Thyroid gland (tissue), 4 donors: ENCODE data around the gene TEDC1. TPM values are rescaled to one million over a fixed set of nuclear protein-coding genes. Genes with fewer than 3 reads are reported as not detected.

Experiments used
- DNase-seq, 2 donors: peaks; one replicate each; pipeline ENCODE4 v3.0.0-alpha.2; 2019
- H3K27ac ChIP-seq, 3 donors: fragments of 200-600 bp; sonication (generic); 1 replicate in 2 of 3; 2 replicates in 1 of 3; pipeline ENCODE4 v1.5.1; 2016 to 2019; ENCODE audit warnings: mild to moderate bottlenecking in 1 of 3, moderate library complexity in 1 of 3
- H3K27me3 ChIP-seq: fragments of 200-600 bp; sonication (generic); one replicate; pipeline ENCODE4 v1.5.1; 2019
- H3K36me3 ChIP-seq, 2 donors: fragments of 200-600 bp; sonication (generic); one replicate each; pipeline ENCODE4 v1.5.1; 2016 to 2019
- H3K4me1 ChIP-seq, 2 donors: fragments of 200-600 bp; sonication (generic); one replicate each; pipeline ENCODE4 v1.5.1; 2017 to 2019
- H3K4me3 ChIP-seq, 3 donors: fragments of 200-600 bp; sonication (generic); replicated peaks in 1 of 3; 1 replicate in 2 of 3; 2 replicates in 1 of 3; pipeline ENCODE4 v1.5.1; 2016; ENCODE audit warnings: mild to moderate bottlenecking in 1 of 3
- H3K9me3 ChIP-seq: fragments of 200-600 bp; sonication (generic); one replicate; pipeline ENCODE4 v1.5.1; 2017
- POLR2A ChIP-seq, 2 donors: fragments of 450-650 bp; IDR thresholded peaks; one replicate each; pipeline ENCODE4 v1.6.1; 2017; ENCODE audit warnings: antibody characterized with exemption in 2 of 2, mild to moderate bottlenecking in 2 of 2, moderate library complexity in 1 of 2
- WGBS, 2 donors: methylation state at CpG; one replicate each; pipeline ENCODE4 v1.1.5; 2017; 5-methylcytosine and 5-hydroxymethylcytosine counted together
- intact Hi-C: fragments of 100-400 bp; cut with DNase I; formaldehyde crosslinking; loops from one replicate; pipeline ENCODE4 v1.15.1; 2023
- total RNA-seq, 4 donors: library from RNA; depleted of rRNA; stranded (reverse); fragments of >200 nt; gene quantifications; one replicate each; pipeline ENCODE4 v1.2.3, GENCODE V29; 2016
- TF ChIP-seq, protein P1 (sequence below), 6 experiments: fragments of 200-600 bp in 3 of 6; fragments of 450-650 bp in 3 of 6; sonication (generic) in 3 of 6; IDR thresholded peaks; one replicate each; pipeline ENCODE4 v1.5.1; 2016 to 2019; ENCODE audit warnings: antibody characterized with exemption in 6 of 6, mild to moderate bottlenecking in 2 of 6, inconsistent platforms in 1 of 6, moderate library complexity in 1 of 6

The TEDC1 gene
- total RNA-seq, 4 donors from 2014 or later, result 3.4 to 13.9 (median 8.5) TPM

DNA sequence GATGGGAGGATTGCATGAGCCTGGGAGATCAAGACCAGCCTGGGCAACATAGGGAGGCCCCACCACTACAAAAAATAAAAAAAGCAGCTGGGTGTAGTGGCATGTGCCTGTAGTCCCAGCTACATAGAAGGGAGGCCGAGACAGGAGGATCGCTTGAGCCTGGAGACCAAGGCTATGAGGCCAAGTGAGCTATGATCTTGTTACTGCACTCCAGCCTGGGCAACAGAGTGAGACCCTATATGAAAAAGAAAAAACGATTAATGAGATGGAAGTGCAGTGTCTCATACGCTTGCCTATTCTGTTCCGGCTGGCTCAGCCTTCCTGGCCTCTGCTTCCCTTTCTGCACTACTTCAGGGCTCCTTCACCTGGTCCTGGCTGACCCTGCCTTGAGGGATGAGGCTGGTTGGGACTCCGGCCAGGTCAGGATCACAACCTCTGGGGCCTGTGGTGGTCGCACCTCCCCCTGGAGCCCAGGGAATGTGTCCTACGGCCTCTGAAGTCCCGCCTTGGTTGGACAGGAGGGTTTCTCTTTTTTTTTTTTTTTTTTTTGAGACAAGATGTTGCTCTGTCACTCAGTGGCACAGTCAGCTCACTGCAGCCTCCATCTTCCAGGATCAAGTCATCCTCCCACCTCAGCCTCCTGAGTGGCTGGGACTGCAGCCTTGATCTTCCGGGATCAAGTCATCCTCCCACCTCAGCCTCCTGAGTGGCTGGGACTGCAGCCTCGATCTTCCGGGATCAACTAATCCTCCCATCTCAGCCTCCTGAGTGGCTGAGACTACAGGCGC is 10.7 kb downstream of the TEDC1 start:
- Histone ChIP-seq H3K27me3 (no peaks in the 10 kb centered on the region), H3K27ac (no peak overlapping the region), H3K9me3 (no peaks in the 10 kb centered on the region), H3K36me3 (no peaks in the 10 kb centered on the region), H3K4me3 (no peak overlapping the region), H3K4me1 (no peaks in the 10 kb centered on the region)
- intact Hi-C loops, result no loop called here
- no peak for TF ChIP-seq POLR2A (IDR thresholded peaks at IDR 0.05)
- TF ChIP-seq, protein P1, sequence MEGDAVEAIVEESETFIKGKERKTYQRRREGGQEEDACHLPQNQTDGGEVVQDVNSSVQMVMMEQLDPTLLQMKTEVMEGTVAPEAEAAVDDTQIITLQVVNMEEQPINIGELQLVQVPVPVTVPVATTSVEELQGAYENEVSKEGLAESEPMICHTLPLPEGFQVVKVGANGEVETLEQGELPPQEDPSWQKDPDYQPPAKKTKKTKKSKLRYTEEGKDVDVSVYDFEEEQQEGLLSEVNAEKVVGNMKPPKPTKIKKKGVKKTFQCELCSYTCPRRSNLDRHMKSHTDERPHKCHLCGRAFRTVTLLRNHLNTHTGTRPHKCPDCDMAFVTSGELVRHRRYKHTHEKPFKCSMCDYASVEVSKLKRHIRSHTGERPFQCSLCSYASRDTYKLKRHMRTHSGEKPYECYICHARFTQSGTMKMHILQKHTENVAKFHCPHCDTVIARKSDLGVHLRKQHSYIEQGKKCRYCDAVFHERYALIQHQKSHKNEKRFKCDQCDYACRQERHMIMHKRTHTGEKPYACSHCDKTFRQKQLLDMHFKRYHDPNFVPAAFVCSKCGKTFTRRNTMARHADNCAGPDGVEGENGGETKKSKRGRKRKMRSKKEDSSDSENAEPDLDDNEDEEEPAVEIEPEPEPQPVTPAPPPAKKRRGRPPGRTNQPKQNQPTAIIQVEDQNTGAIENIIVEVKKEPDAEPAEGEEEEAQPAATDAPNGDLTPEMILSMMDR (IDR thresholded peaks at IDR 0.05), result no peak
- WGBS, 2 donors, result 85 to 87% methylated on average over 13 of the region's 13 CpGs
- DNase-seq, result no peak

DNA sequence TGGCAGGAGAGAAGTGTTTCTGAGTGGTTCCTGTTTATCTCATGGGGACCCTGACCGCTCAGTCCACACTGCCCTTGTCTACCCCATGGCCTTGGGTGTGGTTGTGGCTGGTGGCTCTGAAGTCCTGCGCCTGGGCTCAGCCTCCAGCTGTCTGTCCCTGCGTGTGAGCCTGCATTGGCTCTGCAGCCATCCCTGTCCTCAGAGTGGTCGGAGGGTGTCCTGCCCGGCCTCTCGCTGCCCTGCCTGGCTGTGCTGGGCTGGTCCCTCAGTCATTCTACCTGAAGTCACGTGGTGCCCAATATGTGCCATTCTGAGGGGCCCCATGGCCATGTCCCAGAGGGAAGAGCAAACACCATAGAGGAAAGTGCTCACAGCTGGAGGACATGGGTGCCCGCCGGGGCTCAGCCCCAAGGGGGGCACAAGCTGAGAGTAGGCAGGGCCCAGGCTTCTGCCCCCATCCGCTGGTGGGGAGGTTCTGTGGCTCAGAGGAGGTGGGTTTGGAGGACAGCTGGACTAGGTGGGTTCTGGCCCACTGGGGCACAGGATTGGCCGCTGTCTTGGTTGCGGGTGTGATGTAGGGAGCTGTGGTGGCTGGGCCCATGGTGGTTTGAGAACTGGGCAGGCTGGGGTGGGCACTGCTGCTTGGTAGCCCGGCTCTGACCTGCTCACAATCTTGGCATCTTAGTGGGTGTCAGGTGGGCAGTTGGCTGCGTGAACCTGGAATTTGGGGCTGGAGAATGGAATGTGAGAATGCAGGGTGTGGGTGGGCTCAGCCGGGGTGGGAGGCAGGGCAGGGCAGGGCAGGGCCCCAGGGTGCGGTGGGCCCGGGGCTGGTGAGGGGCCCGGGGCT is 11.6 kb downstream of the TEDC1 start:
- no peak overlapping the region for H3K4me3 ChIP-seq
- H3K36me3 ChIP-seq, result no peaks in the 10 kb centered on the region
- TF ChIP-seq POLR2A (IDR thresholded peaks at IDR 0.05), result no peak
- TF ChIP-seq, protein P1 (IDR thresholded peaks at IDR 0.05), result no peak
- WGBS, 2 donors, result 81 to 90% methylated on average over 12 to 14 of the region's 18 CpGs
- no peaks in the 10 kb centered on the region for H3K9me3 ChIP-seq
- no peaks in the 10 kb centered on the region for H3K4me1 ChIP-seq
- intact Hi-C loops, result no loop called here
- no peak for DNase-seq
- no peaks in the 10 kb centered on the region for H3K27me3 ChIP-seq
- H3K27ac ChIP-seq, result no peak overlapping the region

DNA sequence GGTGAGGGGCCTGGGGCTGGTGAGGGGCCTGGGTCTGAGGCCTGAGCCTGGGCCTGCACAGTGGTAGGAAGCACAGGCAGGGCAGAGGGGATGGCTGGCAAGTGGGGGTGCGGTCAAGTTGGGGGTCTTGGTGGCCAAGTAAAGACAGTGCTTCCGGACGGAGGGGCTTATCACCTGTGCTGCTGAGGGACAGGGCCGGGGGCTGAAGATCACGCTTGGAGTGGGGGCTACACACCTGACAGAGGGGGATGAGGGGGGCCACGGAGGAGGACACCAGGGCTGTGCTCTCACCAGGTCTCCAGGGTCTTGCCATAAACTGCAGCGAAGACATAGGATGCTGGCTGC is 12.2 kb downstream of the TEDC1 start:
- no peaks in the 10 kb centered on the region for H3K36me3 ChIP-seq
- H3K9me3 ChIP-seq, result no peaks in the 10 kb centered on the region
- no peaks in the 10 kb centered on the region for H3K27me3 ChIP-seq
- H3K4me3 ChIP-seq, result no peak overlapping the region
- DNase-seq, result no peak
- H3K4me1 ChIP-seq, result no peaks in the 10 kb centered on the region
- TF ChIP-seq POLR2A (IDR thresholded peaks at IDR 0.05), result no peak
- TF ChIP-seq, protein P1 (IDR thresholded peaks at IDR 0.05), result no peak
- intact Hi-C loops, result no loop called here
- no peak overlapping the region for H3K27ac ChIP-seq
- WGBS, 2 donors, result 91 to 95% methylated on average over 7 of the region's 7 CpGs

DNA sequence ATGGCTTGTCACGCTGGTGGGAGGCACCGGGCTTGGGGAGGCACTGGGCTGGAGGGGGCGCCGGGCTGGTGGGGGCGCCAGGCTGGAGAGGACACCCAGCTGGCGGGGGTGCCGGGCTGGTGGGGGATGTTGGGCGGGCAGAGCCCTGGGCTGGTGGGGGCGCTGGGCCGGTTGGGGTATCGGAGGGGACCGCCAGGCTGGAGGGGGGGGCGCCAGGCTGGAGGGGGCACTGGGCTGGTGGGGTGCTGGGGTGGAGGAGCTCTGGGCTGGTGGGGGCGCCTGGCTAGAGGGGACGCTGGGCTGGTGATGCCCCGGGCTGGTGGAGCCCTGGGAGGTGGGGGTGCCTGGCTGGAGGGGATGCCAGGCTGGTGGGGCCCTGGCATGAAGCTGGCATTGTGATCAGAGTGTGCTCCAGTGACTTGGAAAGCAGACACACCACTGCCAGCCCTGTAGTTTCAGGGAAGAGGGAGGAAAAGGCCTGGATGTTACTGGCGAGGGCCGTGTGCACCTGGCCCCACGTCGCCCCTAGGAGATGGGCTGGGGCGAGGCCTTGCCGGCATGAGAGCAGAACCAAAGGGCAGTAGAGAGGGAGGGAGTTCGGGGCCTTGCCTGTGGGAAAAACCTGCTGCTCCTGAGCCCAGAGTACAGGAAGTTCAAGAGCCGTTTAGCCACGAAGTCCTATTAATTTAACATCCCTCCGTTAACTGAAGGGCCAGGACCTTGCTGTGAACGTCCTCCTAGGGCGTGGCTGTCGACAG is 13.1 kb downstream of the TEDC1 start:
- Histone ChIP-seq H3K4me3 (no peak overlapping the region), H3K36me3 (no peaks in the 10 kb centered on the region), H3K27ac (no peak overlapping the region), H3K9me3 (no peaks in the 10 kb centered on the region), H3K27me3 (no peaks in the 10 kb centered on the region), H3K4me1 (no peaks in the 10 kb centered on the region)
- no peak for TF ChIP-seq POLR2A (IDR thresholded peaks at IDR 0.05)
- TF ChIP-seq, protein P1 (IDR thresholded peaks at IDR 0.05), result no peak
- 42 to 65% methylated on average over 15 to 25 of the region's 29 CpGs for WGBS, 2 donors
- DNase-seq, result no peak
- intact Hi-C loops, result no loop called here
